Stimulated activated CD4-positive, alpha-beta T cell treated with anti-CD3 and anti-CD28 coated beads, Interleukin-1b, Interleukin-23, amount 100 ng/mL, for 48 hours (primary cell): ENCODE results near the gene MFSD2A.
"Not testable (repeated sequence)": the region's sequence is repeated elsewhere in the genome, so short reads cannot be mapped to it uniquely, and the experiment has no call there.

Experiments used
- DNase-seq: peaks from one replicate; pipeline ENCODE4 v3.0.0-alpha.2; 2020

Gene MFSD2A

DNA sequence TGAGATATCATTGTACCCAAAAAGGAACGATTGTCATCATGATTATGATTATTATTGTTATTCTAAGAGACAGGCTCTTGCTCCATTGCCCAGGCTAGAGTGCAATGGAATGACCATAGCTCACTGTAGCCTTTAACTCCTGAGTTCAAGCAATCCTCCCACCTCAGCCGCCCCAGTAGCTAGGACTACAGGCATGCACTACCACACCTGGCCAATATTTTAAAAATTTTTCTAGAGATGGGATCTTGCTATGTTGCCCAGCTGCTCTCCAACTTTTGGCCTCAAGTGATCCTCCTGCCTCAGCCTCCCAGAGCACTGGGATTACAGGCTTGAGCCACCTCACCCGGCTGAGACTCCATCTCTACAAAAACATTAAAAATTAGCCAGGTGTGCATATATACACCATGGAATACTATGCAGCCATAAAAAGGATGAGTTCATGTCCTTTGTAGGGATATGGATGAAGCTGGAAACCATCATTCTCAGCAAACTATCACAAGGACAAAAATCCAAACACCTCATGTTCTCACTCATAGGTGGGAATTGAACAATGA lies 52.6 kb downstream of the MFSD2A start:
- not testable (repeated sequence) for DNase-seq

- no peak for DNase-seq
These were observed 56.3 kb downstream of the MFSD2A start for GRCh38 chr1:40011198-40011597.

DNA sequence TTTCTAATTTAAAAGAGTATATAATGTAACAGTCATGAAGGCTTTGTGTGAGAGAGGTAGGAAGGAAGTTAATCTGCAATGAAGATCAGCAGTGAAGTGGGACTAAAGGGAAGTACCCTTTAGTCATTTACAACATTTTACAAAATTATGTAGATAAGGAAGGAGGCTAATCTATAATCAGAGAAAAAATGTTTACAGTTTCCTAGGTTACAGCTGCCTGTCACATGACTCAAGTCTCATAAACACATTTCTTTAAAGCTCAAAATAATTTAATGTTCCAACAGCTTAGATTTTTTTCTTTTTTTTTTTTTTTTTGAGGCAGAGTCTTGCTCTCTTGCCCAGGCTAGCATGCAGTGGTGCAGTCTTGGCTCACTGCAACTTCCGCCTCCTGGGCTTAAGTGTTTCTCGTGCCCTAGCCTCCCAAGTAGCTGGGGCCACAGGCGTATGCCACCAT lies 59.3 kb downstream of the MFSD2A start:
- DNase-seq, result no peak

DNA sequence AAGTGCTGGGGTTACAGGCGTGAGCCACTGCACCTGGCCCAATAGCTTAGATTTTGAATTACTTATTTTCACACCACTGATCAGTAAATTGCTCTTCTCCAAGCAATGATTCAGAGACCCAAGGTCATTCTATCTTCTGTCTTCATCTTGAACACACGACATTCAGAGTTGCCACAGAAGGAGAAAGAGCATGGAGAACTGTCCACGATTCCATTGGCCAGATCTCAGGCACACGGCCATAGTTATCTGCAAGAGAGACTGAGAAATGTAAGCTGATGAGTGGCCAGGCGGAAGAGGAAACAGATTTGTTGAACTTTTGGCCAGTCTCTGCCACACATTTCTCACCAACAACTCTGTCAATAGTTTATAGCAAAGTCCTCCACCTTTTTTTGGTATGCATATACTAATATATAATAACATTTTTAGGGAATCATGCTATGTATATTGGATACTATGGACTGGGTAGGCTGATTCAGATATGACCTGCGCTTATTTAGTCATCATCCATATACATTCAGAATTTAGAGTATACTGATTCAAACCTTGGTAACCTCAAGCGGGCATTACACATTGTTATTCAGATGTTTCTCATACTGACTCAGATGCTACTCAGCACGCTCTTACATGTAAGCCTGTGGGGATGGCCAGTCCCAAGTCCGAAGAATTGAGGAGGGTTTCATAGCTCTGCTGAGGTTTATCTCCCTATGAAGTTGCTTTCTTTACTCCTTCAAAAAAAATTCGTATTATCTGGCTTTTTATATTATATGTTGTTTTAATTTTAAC lies 60.1 kb downstream of the MFSD2A start:
- no peak for DNase-seq

- DNase-seq, result no peak
These were observed 63.1 kb downstream of the MFSD2A start for GRCh38 chr1:40017951-40018575.
